GM18519 (cell line): Measurements from ENCODE around the gene MTREX.

ENCODE experiments used
- ATAC-seq: cut with Tn5 transposase; IDR thresholded peaks from one replicate; pipeline ENCODE4 v1.9.1; 2021; ENCODE audit warnings: mild to moderate bottlenecking, moderate library complexity; ENCODE audit not compliant: unreplicated experiment, low FRiP score

Gene MTREX

GRCh38 chr5:55372130-55372925 lies 64.5 kb downstream of the MTREX start:
- no peak for ATAC-seq

- ATAC-seq: no peak
Measured at GRCh38 chr5:55377810-55378209, 70.0 kb downstream of the MTREX start.

- no peak for ATAC-seq
Measured at GRCh38 chr5:55383254-55383653, 75.5 kb downstream of the MTREX start.

- no peak for ATAC-seq
Measured at GRCh38 chr5:55384072-55384471, 76.3 kb downstream of the MTREX start.

- no peak for ATAC-seq
Measured at GRCh38 chr5:55385227-55385626, 77.4 kb downstream of the MTREX start.

- no peak for ATAC-seq
Measured at GRCh38 chr5:55385846-55386245, 78.1 kb downstream of the MTREX start.

GRCh38 chr5:55386356-55386755 lies 78.6 kb downstream of the MTREX start:
- ATAC-seq: no peak

- ATAC-seq: no peak
Measured at GRCh38 chr5:55387865-55388264, 80.1 kb downstream of the MTREX start.

GRCh38 chr5:55391707-55392106 lies 83.9 kb downstream of the MTREX start:
- ATAC-seq: no peak

GRCh38 chr5:55392669-55393068 lies 84.9 kb downstream of the MTREX start:
- ATAC-seq: no peak

GRCh38 chr5:55393501-55394175 lies 85.8 kb downstream of the MTREX start:
- no peak for ATAC-seq

- no peak for ATAC-seq
Measured at GRCh38 chr5:55402199-55402598, 94.4 kb downstream of the MTREX start.

- no peak for ATAC-seq
Measured at GRCh38 chr5:55406292-55406691, 98.5 kb downstream of the MTREX start.

- no peak for ATAC-seq
Measured at GRCh38 chr5:55407059-55407684, 99.4 kb downstream of the MTREX start.

- no peak for ATAC-seq
Measured at GRCh38 chr5:55407984-55408383, 100.2 kb downstream of the MTREX start.

- no peak for ATAC-seq
Measured at GRCh38 chr5:55409775-55410174, 102.0 kb downstream of the MTREX start.

- no peak for ATAC-seq
Measured at GRCh38 chr5:55410845-55411244, 103.1 kb downstream of the MTREX start.

GRCh38 chr5:55411876-55412275 lies 104.1 kb downstream of the MTREX start:
- no peak for ATAC-seq

- no peak for ATAC-seq
Measured at GRCh38 chr5:55413644-55414043, 105.9 kb downstream of the MTREX start.

- ATAC-seq: no peak
Measured at GRCh38 chr5:55415071-55415470, 107.3 kb downstream of the MTREX start.

- ATAC-seq: no peak
Measured at GRCh38 chr5:55416306-55416705, 108.5 kb downstream of the MTREX start.
